Measurements from ENCODE around the gene DNM1L.

- no peak for TF ChIP-seq CTCF (conservative IDR thresholded peaks at IDR 0.05; ENCODE audit: low read length)
- no peak for TF ChIP-seq EZH2phosphoT487 (IDR thresholded peaks at IDR 0.05; ENCODE audit: borderline replicate concordance, low read depth, low read length)
Observed at GRCh38 chr12:32714772-32715171, 35.7 kb downstream of the DNM1L start.

All from OCI-LY7 (cell line).